ENCODE measurements around the gene SPATA6L.

SPATA6L gene

DNA sequence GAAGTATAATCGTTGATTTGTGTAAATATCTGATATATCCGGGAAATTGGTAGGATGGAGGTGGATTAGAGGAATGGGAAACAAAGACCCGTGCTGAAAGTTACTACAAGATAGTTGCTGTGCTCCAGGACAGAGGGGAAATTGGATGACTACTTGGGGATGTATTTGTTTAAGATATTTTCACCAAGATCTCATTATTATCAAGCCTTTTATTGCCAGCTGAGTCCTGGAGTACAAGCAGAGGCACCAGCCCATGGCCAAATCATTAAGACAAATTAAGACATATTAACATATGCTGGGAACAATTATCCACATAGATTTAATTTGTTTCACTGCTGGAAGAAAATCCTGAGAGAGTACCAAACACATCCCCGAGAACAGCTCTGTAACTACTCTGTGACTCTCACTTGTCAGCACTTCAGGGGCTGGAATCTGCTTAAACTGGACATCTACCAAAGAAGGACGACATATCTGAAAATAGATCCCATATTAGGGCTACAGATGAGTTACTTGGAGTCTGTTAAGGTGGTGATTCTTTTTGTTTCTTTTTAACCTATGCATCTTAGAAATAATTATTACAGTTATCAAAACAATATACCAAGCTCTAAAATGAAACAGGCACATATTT, 107.8 kb downstream of the SPATA6L start:
- in situ Hi-C loops (cut with MboI; ENCODE audit: low sequenced_read_pairs): no loop called here

DNA sequence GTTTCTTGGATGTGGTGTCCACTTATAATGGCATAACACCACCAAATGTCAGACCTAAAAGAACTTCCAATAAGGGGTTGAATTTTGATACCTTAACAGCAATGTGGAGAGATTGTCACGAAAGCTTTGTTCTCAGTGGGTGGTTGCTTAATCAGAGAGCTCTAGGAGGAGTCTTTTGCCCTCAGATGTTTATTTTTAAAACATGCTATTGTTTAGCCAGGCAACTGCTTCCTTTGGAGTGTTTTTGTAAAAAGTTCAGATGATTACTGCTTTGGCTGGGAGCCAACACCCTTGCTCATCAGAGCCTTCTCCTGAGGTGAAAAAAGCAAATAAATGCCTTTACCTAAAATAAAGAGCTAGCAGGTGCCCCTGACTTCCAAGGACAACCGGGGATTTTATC, 111.0 kb downstream of the SPATA6L start:
- in situ Hi-C loops (cut with MboI; ENCODE audit: low sequenced_read_pairs): no loop called here

DNA sequence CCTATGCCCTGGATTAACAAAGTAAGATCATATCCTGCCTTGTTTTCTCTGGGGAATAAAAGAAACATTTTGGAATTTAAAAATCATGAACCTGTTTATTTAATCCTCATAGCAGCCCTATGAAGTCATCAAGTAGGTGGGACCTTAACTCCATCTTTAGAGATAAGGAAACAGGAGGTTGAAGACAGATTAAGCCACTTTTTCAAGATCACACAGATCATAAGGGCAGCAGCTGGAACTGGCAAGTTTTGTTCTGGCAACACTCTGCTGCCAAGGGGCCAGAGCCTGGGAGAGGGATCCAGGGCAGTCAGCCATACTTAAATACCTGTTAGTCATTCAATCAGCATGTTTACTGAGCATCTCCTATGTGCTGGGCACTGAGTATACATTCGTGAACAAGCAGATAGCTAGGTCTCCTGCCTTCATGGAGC, 112.3 kb downstream of the SPATA6L start:
- in situ Hi-C loops (cut with MboI; ENCODE audit: low sequenced_read_pairs): no loop called here

DNA sequence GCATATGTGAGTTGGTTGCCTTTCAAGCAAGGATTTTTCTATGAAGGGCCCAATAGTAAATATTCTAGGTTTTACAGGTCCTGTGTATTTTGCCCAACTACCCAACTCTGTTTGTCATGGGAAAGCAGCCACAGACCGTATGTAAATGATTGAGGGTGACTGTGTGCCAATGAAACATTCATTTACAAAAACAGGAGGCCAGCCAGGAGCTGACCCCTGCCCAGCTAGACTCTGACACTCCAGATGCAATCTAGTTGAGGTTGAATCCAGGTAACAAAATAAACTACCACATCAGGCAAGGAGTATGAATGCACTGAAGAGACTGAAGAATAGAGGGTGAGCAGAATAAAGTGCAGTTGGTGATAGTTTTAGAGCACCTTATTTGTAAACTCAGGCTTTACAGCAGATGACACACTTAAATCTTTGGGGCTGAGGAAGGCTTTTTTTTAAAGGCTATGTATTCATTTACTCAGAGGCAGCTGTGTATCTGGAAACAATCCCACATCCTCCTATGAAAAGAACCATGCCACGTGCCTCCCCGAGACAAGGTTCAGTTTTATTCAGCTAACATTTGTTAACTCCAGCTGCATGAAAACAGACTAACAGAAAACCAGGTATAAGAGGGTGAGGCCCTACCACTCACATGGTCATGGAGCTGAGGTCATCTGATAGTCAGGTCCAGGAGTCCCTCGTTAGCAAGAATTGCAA, 115.3 kb downstream of the SPATA6L start:
- in situ Hi-C loops (cut with MboI; ENCODE audit: low sequenced_read_pairs): no loop called here

DNA sequence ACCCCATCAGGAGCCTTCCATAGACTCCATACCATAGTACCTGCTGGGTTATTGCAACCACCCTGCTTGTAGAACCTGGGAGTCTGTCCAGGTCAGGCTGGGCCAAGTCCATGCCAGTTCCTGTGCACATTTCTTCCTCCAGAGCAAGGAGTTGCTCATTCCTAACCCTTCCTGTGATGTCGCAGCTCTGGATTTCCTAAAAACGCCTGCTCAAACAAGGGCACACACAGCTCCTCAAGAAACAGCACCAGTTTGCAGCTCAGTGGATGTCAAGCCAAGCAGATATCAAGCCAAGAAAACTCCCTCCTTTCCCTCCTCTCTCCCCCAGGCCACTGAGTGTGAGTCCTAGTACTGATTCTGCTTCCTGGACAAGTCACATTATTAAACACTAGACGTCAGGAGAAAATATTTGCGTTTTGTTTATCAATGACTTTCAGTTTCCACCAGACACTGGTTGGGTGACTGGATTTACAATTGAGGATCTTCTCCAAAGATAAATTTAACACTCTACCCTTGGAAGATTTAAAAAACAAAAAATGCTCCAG, 116.5 kb downstream of the SPATA6L start:
- in situ Hi-C loops (cut with MboI; ENCODE audit: low sequenced_read_pairs): no loop called here

DNA sequence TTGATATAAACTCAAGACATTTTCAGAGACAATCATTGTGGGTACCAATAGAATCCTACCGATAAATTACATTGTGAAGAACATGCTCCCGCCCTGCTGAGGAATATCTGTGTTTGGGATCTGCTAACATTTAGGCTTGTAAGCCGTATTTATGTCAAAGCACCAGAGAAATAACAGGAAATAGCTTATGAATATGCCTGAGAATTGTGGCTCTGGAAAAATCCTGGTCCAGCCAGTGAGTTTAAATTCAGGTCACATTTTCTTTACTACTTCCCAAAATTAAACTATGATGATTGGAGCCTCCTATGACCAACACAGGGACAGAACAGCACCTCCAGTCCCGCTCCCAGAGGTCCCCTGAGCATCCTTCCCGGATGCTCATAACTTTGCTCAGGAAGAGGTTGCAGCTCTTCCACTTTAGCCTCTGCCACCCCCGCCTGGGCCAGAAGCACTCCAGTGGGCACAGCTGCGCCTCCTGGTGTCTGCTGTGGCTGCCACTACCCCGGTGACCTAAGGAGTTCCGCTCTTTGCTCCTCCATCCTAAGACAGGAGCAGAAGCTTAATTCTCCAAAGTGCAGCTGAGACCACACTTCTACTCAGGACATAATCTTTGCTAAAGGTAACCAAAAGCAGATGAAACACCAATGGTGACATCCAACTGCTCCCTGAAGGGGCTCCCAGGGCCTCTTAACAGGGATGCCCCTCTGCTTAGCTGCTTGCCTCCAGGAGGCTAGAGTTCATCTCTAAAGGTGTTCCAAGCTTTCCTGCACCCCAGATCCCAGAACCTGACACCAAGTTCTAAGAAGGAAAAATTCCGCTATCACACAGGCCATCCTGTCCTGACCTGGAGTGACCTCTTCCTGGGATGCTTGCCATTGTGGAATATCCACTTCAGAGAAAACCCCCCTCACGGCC, 117.2 kb downstream of the SPATA6L start:
- in situ Hi-C loops (cut with MboI; ENCODE audit: low sequenced_read_pairs): no loop called here

Measured in hTERT RPE-1 (cell line).